Activated naive CD4-positive, alpha-beta T cell treated with Interleukin-2 at 50 U/mL for 16 hours (primary cell): Measurements from ENCODE around the gene OR2A5.
"Not testable (repeated sequence)": the region's sequence is repeated elsewhere in the genome, so short reads cannot be mapped to it uniquely, and the experiment has no call there.

Experiments used
- DNase-seq: peaks from one replicate; pipeline ENCODE4 v3.0.0-alpha.2; 2020

Gene OR2A5

DNA sequence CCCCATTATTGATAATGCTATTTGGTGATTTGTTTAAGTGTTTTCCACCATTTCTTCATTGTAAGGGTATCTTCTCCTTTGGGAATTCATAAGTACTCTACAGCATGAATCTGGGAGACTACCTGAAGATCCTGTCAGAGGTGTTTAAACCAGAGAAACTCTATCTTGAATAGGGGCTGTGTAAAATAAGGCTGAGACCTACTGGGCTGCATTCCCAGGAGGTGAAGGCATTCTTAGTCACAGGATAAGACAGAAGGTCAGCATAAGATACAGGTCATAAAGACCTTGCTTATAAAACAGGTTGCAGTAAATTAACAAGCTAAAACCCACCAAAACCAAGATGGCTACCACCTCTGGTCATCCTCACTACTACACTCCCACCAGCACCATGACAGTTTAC, 13.4 kb upstream of the OR2A5 start:
- no peak for DNase-seq

- no peak for DNase-seq
These were observed 12.4 kb upstream of the OR2A5 start for GRCh38 chr7:144036302-144036885.

DNA sequence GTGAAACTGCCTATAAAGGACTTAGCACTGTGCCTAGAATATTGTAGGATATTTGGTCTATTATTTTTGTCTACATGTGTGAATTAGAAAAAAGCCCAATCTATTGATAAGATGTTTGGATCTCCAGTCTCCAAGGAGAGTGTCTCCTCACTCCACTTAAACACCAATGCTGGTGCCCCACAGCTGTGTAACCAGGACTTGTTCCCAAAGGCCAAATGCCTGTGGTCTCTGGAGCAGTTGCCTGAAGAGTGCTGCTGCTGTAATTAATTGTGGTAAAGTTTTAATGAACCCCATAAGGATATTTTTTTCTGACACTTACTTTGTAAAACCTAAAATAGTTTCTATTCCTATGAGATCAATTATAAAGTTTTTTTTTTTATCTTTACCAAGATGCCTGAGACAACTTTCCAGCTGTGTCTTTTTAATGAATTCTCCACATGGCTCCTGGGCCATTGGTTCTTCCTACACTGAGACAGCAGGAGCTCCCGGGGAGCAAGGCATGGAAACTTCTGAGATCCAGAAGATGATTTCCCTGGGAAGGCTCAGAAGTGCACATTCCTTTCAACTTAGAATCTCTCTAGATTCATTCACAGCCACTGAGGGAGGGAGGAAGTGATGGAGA, 11.2 kb upstream of the OR2A5 start:
- no peak for DNase-seq

- no peak for DNase-seq
These were observed 9.9 kb upstream of the OR2A5 start for GRCh38 chr7:144038887-144039286.

DNA sequence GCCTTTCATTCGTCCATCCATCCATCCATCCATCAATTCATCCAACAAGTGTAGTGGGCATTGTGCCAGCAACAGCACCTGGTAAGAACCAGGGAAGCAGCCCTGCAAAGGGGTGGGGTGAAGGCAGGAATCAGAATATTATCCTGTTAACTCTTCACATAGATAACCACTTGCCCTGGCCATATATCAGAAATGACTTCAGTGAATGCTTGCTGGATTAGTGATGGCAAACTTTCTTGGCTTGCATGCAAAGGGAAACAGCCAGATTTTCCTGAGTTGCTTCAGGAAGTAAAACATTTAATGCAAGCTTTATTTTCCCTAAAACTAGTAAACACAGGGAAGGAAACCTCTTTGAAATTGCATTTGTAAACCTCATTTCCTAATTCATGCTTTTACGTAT, 743 bp downstream of the OR2A5 start:
- no peak for DNase-seq

- no peak for DNase-seq
These were observed 1.3 kb downstream of the OR2A5 start for GRCh38 chr7:144050093-144050492.

GRCh38 chr7:144050884-144051283, 2.1 kb downstream of the OR2A5 start:
- not testable (repeated sequence) for DNase-seq

- DNase-seq, result no peak
These were observed 9.2 kb downstream of the OR2A5 start for GRCh38 chr7:144057954-144058353.

- DNase-seq, result no peak
These were observed 15.0 kb downstream of the OR2A5 start for GRCh38 chr7:144063710-144064109.

- DNase-seq, result no peak
These were observed 20.8 kb downstream of the OR2A5 start, which contains the start of gene OR2A25 for GRCh38 chr7:144069511-144069910. OR2A25 (plus strand) TSS chr7:144069811; CDS start chr7:144074220, 4,409 bp downstream.

- DNase-seq, result no peak
These were observed 21.2 kb downstream of the OR2A5 start for GRCh38 chr7:144069953-144070352.

GRCh38 chr7:144074374-144074773, 25.6 kb downstream of the OR2A5 start:
- no peak for DNase-seq

GRCh38 chr7:144085978-144086377, 37.2 kb downstream of the OR2A5 start, which contains the start of gene OR2A12:
OR2A12 (plus strand) TSS chr7:144086278; CDS start chr7:144095108, 8,830 bp downstream.
- no peak for DNase-seq

- no peak for DNase-seq
These were observed 38.0 kb downstream of the OR2A5 start for GRCh38 chr7:144086730-144087129.

DNA sequence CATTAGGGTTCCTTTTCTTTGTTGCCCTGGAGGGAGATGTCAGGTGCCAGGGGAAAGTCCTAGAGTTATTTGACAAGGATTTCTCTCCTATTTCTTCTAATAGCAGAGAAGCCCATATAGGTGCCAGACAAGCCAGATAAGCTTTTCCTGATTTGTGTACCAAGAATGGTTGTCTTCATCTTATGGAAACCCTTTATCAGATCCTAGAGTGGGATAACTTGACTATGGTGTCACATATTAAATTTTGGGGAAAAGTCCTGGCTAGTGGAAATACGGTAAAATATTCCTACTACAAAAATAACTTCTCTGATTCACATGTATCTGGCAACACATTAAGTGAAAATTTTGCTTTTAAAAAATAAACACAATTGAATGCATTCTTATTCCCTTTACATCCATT, 38.5 kb downstream of the OR2A5 start:
- no peak for DNase-seq

GRCh38 chr7:144090667-144091066, 41.9 kb downstream of the OR2A5 start:
- no peak for DNase-seq

DNA sequence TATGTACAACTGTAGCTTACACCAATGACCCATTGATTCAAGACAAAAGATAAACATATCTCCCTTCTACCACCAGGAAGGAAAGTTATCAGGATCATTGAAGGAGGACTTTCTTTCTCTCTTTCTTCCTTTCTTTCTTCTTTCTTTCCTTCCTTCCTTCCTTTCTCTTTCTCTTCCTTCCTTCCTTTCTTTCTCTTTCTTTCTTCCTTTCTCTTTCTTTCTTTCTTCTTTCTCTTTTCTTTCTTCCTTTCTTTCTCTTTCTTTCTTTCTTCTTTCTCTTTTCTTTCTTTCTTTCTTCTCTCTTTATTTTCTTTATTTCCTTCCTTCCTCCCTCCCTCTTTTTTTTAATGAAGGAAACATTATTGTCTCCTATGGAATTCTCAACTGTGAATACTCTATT, 50.0 kb downstream of the OR2A5 start:
- DNase-seq, result no peak

DNA sequence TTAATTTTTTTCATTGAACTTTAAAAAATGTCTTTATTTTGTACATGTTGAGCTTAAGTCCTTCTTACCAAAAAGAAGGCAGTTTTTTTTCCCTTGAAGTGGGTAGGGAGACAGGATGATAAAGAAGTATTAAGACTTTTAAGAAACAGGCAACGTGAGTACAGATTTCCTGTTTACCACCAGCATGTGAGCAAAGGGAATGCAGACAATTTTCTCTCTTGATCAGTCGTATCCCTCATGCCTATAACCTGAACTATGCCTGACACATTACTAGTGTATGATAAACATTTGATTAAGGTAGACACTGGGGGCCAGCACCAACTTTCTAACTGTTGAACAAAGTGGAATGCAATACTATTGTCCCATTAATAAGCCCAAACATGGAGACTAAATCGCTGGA, 51.9 kb downstream of the OR2A5 start:
- DNase-seq, result no peak

DNA sequence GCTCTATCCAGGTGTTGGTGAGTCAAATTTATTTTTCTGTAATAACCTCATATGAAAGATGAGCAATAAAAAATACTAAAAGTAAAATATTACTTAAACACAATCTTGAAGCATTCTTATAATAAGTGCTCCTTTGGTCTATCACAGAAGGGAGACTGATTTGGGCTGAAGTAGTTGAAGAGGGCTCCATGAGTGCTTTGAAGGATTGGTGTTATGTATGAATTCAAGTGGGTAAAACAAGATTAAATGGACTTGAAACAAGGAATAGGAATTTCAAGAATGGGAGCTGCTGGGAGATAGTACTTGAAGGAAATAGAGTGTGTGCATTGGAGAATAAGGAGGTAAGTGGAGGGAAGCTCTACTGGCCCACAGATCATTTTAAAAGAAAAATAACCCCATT, 53.3 kb downstream of the OR2A5 start:
- DNase-seq, result no peak

DNA sequence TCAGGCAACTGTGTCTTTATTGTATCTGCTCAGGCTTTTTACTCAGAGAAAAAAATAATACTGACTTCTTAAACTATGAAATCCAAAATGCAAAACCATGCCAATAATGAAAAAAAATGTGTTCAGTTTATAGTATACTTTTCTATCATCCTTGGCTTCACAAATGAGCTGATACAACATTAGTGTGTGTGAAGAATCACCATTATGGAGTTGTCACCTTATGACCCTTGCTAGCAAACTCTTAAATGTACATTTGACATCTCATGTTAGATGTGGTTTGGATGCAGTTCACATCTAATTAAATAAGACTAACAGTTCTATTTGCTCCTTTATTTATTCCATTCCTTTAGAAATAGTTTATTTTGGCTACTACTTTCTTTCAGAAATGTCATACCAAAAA, 56.5 kb downstream of the OR2A5 start:
- no peak for DNase-seq
